Cardiac septum (tissue), 1 donor: ENCODE measurements around the gene GRK1. TPM values are rescaled to one million over a fixed set of nuclear protein-coding genes. Genes with fewer than 3 reads are reported as not detected.
"Not testable (repeated sequence)": the region's sequence is repeated elsewhere in the genome, so short reads cannot be mapped to it uniquely, and the experiment has no call there.

ENCODE experiments used
- DNase-seq: peaks from one replicate; pipeline ENCODE4 v3.0.0-alpha.2; 2020; ENCODE audit warnings: low spot score
- intact Hi-C: fragments of 100-400 bp; cut with DNase I; formaldehyde crosslinking; loops from one replicate; pipeline ENCODE4 v1.14.0; 2022
- total RNA-seq: library from RNA; stranded (reverse); fragmentation: NEBNext Ultra II Directional; extraction: Animal tissue kit (Norgen Biotek cat#: 25700); gene quantifications from one replicate; pipeline ENCODE4 v1.2.1, GENCODE V29; 2021
- donor health status: DM: no; HTN: no; CAD: no.

GRK1 gene
- total RNA-seq, 1 donor from 2014 or later, result 0.48 TPM

GRCh38 chr13:113737803-113738202, 70.8 kb downstream of the GRK1 start:
- no peak for DNase-seq
- intact Hi-C loops, result no loop called here

GRCh38 chr13:113739527-113740285, 72.7 kb downstream of the GRK1 start:
- DNase-seq, result no peak
- intact Hi-C loops, result no loop called here

GRCh38 chr13:113740286-113740556, 73.2 kb downstream of the GRK1 start:
- DNase-seq, result no peak
- intact Hi-C loops, result no loop called here

GRCh38 chr13:113740661-113741060, 73.6 kb downstream of the GRK1 start:
- intact Hi-C loops, result no loop called here
- no peak for DNase-seq

- intact Hi-C loops, result no loop called here
- no peak for DNase-seq
Measured at GRCh38 chr13:113741191-113741668, 74.2 kb downstream of the GRK1 start.

GRCh38 chr13:113742000-113742441, 75.0 kb downstream of the GRK1 start:
- DNase-seq, result no peak
- intact Hi-C loops, result no loop called here

- intact Hi-C loops, result no loop called here
- DNase-seq, result no peak
Measured at GRCh38 chr13:113742445-113743120, 75.6 kb downstream of the GRK1 start.

- DNase-seq, result no peak
- intact Hi-C loops, result no loop called here
Measured at GRCh38 chr13:113743366-113744195, 76.6 kb downstream of the GRK1 start.

- no peak for DNase-seq
- intact Hi-C loops, result no loop called here
Measured at GRCh38 chr13:113744197-113745000, 77.4 kb downstream of the GRK1 start.

- no peak for DNase-seq
- intact Hi-C loops, result no loop called here
Measured at GRCh38 chr13:113745059-113745458, 78.0 kb downstream of the GRK1 start.

GRCh38 chr13:113745500-113746142, 78.6 kb downstream of the GRK1 start:
- DNase-seq, intact Hi-C loops: not testable (repeated sequence)

GRCh38 chr13:113746143-113746525, 79.1 kb downstream of the GRK1 start:
- intact Hi-C loops, result no loop called here
- DNase-seq, result no peak

GRCh38 chr13:113746671-113747070, 79.7 kb downstream of the GRK1 start:
- no peak for DNase-seq
- intact Hi-C loops, result no loop called here

GRCh38 chr13:113747291-113747833, 80.3 kb downstream of the GRK1 start:
- intact Hi-C loops, result no loop called here
- DNase-seq, result no peak

GRCh38 chr13:113748101-113748861, 81.3 kb downstream of the GRK1 start:
- no peak for DNase-seq
- intact Hi-C loops, result no loop called here

GRCh38 chr13:113748862-113749451, 81.9 kb downstream of the GRK1 start:
- intact Hi-C loops, result no loop called here
- DNase-seq, result no peak

- DNase-seq, result no peak
- intact Hi-C loops, result no loop called here
Measured at GRCh38 chr13:113749507-113749906, 82.5 kb downstream of the GRK1 start.

GRCh38 chr13:113749967-113750366, 82.9 kb downstream of the GRK1 start:
- intact Hi-C loops, result no loop called here
- DNase-seq, result no peak
